DOHH2 (cell line): ENCODE data around the gene STAG1.

Experiments used
- EZH2phosphoT487 ChIP-seq: fragments of 200-600 bp; sonication (generic); IDR thresholded peaks from 2 replicates; pipeline ENCODE4 v1.6.1; 2017; ENCODE audit warnings: borderline replicate concordance, mild to moderate bottlenecking, antibody characterized with exemption, low read length, moderate library complexity, mixed read lengths
- TF ChIP-seq, protein P1 (sequence below): fragments of 200-600 bp; sonication (generic); IDR thresholded peaks from one replicate; pipeline ENCODE4 v1.5.1; 2014; ENCODE audit warnings: antibody characterized with exemption, mild to moderate bottlenecking, low read depth, low read length; ENCODE audit not compliant: poor library complexity, severe bottlenecking

DNA sequence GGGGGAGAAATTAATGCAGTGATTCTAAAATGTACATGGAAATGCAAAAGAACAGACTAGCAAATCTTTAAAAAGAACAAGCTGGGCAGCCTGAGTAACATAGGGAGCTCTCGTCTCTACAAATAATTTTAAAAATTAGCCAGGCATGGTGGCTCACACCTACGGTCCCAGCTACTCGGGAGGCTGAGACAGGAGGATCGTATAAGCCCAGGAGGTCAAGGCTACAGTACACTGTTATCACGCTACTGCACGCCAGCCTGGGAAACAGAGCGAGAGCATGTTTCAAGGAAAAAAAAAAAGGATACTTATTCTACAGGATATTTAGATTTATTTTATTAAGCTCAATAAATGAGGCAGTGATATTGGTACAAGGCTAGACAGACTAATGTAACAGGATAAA is 40.9 kb downstream of the STAG1 start:
- TF ChIP-seq, protein P1, sequence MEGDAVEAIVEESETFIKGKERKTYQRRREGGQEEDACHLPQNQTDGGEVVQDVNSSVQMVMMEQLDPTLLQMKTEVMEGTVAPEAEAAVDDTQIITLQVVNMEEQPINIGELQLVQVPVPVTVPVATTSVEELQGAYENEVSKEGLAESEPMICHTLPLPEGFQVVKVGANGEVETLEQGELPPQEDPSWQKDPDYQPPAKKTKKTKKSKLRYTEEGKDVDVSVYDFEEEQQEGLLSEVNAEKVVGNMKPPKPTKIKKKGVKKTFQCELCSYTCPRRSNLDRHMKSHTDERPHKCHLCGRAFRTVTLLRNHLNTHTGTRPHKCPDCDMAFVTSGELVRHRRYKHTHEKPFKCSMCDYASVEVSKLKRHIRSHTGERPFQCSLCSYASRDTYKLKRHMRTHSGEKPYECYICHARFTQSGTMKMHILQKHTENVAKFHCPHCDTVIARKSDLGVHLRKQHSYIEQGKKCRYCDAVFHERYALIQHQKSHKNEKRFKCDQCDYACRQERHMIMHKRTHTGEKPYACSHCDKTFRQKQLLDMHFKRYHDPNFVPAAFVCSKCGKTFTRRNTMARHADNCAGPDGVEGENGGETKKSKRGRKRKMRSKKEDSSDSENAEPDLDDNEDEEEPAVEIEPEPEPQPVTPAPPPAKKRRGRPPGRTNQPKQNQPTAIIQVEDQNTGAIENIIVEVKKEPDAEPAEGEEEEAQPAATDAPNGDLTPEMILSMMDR = no peak
- no peak for TF ChIP-seq EZH2phosphoT487
